Measurements from ENCODE around the gene CPEB2.

DNA sequence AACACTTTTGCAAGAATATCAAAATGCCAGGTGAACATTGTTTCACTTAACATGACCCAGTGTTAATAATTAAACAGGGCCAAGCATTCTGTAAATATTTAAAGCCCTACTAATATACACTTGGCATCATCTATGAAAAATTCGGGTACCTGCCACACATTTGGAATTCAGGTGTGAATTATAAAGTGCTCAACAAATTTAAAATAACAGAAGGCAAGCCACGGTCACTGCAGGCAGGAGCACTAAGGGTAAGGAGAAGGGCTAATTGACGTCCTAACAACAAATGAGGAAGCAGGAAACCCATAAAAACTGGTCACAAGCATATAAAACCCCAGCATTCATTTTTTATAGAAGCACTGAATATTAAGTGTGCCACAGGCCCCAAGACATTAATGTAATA, 43.8 kb upstream of the CPEB2 start:
- TF ChIP-seq POLR2A (IDR thresholded peaks at IDR 0.05) (no peak), CTCF (IDR thresholded peaks at IDR 0.05) (no peak)
